Stimulated activated CD4-positive, alpha-beta T cell treated with anti-CD3 and anti-CD28 coated beads, TNF-alpha, amount 100 ng/mL, for 24 hours (primary cell): ENCODE results near the gene CEBPB.

Source experiments
- DNase-seq, 3 experiments: peaks; one replicate each; pipeline ENCODE4 v3.0.0-alpha.2; 2020; ENCODE audit warnings: low read depth in 3 of 3

The CEBPB gene

DNA sequence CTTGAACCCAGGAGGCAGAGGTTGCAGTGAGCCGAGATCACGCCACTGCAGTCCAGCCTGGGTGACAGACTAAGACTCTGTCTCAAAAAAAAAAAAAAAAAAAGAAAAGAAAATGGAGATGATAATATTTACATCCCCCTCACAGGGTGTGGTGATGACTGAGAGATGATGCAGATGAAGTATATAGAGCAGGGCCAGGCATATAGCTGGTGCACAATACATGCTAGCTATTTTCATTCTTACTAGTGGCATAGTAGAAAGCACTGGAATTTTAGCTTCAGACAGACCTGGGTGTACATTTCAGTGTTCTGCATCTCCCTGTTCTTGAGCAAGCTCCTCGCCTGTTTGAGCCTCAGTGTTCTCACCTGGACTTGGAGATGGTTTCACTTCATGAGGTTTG is 36.9 kb downstream of the CEBPB start:
- no peak for DNase-seq

DNA sequence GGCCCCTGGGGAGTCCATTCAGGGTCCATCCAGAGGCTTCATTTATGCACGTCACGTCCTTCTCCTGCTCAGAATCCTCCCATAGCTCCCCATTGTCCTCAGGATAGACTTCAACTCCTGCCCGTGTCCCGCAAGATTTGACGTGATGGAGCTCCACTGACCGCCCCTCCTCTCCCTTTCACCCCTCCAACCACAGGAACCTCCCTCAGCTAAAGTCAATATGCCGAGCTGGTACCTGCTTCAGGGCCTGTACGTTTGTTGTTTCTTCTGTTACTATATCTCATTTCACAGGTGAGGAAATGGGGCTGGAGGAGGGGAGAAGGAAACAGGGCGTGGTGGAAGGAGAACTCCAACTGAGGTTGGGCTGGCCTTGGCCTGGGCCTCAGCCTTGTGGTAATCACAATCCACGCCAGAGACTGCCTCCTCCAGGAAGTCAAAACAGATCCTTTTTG is 38.6 kb downstream of the CEBPB start:
- no peak for DNase-seq

DNA sequence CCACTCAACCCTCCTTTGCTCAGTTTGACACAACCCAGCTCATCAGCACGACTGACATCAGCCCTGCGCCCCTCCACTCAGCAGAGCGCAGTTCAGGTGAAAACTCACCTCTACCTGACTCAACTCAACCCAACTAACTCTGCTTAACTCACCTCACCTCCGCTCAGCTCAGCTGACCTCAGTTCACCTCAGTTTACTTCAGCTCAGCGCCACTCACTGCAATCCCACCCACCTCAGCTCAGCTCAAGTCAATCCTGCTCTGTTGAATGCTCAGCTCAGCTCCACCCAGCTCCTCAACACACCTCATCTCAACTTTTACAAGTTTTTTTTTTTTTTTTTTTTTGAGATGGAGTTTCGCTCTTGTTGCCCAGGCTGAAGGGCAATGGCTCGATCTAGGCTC is 39.6 kb downstream of the CEBPB start:
- DNase-seq, result no peak

DNA sequence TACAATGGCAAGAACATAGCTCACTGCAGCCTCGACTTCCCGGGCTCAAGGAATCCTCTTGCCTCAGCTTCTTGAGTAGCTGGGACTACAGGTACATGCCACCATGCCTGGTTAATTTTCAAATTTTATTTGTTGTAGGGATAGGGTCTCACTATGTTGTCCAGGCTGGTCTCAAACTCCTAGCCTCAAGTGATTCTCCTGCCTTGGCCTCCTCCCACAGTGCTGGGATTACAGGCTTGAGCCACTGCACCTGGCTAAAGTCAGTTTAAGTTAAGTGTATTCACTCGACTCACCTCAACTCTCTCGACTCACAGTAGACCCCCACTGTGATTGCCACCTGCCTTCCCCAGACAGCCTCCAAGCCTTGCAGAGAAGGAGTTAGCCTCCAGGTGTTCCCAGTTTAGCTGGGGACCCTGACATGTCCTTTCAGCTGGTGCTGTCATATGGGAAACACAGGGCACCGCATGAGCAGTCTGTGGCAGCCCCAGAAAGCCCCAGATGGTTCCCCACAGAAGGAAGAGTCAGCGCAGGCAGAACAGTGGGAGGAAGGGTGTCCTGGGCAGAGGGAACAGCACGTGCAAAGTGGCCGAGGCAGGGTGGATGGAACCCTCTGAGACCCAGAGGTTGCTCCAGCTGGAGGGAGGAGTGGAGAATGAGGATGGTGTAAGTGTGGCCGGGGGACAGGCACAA is 40.4 kb downstream of the CEBPB start:
- no peak for DNase-seq

DNA sequence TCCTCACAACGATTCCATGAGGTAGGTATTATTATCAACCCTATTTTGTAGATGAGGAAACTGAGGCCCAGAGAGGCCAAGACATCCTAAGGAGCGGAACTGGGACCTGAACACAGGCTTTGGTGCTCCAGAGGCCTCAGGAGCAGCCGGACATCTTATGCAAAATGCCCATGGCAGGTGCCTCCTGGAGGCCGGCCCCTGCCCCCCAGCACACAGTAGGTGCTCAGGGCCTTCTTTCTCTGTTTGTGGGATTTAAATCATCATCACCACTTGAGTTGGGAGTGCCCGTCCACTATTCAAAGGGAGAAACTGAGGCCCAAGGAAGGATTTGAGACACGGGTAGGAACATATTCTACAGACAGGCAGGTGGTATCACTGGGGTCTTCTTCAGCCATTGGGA is 41.2 kb downstream of the CEBPB start:
- no peak for DNase-seq

DNA sequence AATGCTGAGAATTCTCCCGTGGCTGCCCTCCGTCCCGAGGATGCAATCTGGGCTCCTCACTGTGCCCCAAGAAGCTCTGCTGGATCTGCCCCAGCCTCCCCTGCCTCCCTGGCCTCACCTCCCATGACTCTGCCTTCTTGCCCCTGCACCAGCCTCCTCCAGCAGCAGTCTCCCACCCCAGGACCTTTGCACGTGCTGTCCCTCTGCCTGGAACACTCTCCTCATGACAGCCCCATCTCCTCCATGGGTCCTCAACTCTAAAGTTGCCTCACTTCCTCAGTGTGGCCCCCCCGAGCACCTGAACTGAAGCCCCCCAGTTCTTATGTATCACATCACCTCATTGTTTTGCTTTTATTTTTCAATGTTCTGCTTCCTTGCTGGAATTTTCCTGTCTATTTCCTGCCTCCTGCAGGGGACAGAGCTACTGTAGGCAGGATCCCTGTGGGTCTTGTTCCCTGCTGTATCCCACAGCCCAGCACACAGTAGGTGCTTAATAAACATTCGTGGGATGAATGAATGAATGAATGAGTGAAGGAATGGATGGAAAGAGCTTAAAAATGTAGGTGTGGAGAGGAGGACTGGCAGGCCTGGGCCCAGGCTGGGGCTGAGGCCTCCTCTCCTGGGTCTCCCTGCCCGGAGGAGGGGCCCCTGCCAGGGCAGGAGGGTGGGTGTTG is 42.2 kb downstream of the CEBPB start:
- no peak for DNase-seq

GRCh38 chr20:50233325-50234212 is 42.9 kb downstream of the CEBPB start:
- no peak for DNase-seq

DNA sequence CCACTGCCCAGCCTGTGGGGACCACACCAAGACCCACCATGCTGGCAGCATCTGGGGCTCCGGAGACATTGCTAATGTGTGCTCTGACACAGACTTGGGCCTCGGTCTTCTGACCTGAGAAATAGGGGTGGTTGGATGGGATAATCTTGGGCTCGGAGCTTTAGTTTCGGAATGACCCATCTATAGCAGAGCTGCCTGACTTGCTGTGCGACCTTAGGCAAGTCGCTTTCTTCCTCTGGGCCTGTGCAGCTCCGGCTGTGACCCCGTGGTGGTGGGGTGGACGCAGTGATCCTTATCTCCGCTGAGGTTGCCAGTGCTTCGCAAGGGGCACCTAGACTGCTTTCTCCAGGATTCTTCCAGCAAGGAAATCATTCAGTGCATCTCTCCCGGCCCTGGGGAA is 43.7 kb downstream of the CEBPB start:
- DNase-seq, result no peak

DNA sequence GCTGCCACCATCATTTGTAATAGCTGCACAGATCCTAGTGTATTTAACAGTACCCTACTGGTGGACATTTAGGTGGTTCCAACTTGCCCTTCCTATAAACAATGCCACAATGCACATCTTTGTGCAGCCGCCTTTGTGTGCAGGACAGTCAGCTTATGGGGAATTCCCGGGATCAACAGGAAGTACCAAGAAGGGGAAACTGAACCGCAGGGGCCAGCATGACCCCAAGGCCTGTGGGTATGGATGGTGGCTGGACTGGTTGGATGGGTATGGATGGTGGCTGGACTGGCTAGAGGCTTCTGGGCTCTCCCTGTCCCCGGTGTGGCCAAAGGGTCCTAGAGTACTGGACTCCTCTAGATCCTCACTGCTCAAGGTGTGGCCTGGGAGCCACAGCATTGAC is 46.7 kb downstream of the CEBPB start:
- no peak for DNase-seq

DNA sequence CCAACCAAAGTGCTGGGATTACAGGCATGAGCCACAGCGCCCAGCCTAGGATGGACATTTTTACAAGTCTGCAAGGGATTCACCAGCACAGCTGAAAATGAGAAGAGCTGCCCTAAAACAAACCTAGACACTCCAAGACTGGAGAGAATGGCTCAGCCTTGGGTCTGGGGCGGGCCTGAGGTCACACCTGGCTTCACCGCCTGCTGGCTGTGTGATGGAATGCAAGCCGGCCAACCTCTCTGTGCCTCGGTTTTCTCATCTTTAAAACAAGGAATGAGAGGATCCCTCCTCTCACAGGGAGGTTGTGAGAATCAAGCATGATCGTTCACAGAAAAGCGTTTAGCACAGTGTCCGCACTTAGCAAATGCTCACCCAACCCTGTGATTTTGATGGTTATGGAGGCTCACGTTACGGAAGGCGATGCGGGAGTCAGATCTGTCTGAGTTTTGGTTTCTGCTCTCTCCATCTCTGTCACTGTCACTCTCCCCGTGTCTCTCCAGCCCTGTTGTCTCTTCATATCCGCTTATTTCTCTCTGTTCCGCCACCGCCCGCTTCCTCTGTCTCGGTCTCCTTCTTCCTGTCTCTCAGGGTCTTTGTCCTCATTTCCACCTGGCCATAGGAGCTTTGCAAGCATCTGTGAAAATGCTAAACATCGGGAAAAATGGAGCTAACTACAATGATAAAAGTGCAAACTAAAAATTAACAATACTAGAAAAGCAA is 47.6 kb downstream of the CEBPB start:
- no peak for DNase-seq

GRCh38 chr20:50240092-50240491 is 49.5 kb downstream of the CEBPB start:
- DNase-seq, result no peak

GRCh38 chr20:50242178-50242514 is 51.5 kb downstream of the CEBPB start:
- no peak for DNase-seq
